Right ventricle myocardium inferior (tissue), 1 donor: ENCODE data around the gene IL1RAPL2. TPM values are rescaled to one million over a fixed set of nuclear protein-coding genes. Genes with fewer than 3 reads are reported as not detected.

ENCODE experiments used
- ATAC-seq: fragments of 200-7000 bp; cut with Tn5 transposase; one replicate; pipeline ENCODE4 v1.9.1; 2020; ENCODE audit warnings: mild to moderate bottlenecking, moderate library complexity
- DNase-seq: peaks from one replicate; pipeline ENCODE4 v3.0.0; 2021; ENCODE audit errors: missing footprints
- intact Hi-C: fragments of 100-400 bp; cut with DNase I; formaldehyde crosslinking; loops from one replicate; pipeline ENCODE4 v1.11.0; 2022
- total RNA-seq: library from RNA; stranded (reverse); fragmentation: NEBNext Ultra II Directional; extraction: Animal tissue kit (Norgen Biotek cat#: 25700); gene quantifications from one replicate; pipeline ENCODE4 v1.2.1, GENCODE V29; 2021
- donor health status: DM: no; HTN: yes; CAD: no; lungs with severe emphysema.

Gene IL1RAPL2
- total RNA-seq, 1 donor from 2014 or later, result not detected

DNA sequence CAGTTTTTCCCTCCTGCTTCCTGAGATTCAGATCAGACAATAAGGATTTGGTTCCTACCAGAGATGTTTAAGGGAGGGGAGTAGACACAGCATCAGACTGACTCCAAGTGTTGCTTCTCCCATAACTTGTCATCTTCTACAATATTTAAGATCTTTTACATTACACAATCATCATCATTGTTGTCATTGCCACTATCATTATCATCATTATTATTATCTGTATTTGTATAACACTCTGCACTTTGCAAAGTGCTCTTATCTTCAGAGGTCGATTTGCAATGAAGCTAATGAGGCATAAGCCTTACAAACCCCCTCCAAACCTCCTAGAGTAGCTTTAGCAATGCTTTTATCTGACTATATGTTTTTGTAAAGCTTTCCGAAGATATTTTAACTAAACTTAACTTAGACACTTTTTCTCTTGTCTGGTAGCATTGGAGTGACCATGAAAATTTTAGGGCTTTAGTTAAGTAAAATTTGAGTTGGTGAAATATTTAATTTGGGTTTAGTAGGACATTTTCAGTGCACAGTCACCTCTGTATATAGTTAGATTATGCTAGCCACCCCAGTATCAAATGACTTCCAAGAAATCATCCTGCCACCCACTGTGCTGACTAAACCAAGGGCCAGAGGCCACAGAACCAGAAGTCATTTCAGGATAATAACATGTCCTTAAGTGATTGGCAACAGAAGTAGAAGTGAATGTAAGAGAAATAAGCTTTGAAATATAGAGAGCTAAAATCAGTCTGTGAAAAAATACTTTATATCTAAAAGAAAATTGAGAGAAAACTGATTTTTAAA is 1132.2 kb downstream of the IL1RAPL2 start:
- DNase-seq (no peak), ATAC-seq (no peak)
- intact Hi-C loops, result no loop called here

DNA sequence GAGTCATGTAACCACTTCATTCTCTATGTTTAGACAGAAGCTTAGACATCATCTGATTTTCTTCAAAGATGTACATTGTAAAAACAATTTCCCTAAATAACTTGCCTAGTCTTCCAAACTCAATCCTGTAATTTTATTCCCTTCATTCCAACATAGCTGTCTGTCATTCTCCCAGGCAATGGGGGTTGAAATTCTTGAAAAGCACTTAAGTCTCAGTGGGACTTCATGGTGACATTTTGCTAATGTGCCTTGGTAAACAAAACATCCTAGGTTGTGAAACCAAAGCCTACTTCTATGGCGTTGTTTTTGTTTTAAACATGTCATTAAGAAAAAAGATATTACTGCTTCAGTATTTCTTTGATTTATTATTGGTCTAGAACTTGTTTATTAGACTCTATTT is 1134.3 kb downstream of the IL1RAPL2 start:
- no peak for ATAC-seq
- intact Hi-C loops, result no loop called here
- DNase-seq, result no peak

DNA sequence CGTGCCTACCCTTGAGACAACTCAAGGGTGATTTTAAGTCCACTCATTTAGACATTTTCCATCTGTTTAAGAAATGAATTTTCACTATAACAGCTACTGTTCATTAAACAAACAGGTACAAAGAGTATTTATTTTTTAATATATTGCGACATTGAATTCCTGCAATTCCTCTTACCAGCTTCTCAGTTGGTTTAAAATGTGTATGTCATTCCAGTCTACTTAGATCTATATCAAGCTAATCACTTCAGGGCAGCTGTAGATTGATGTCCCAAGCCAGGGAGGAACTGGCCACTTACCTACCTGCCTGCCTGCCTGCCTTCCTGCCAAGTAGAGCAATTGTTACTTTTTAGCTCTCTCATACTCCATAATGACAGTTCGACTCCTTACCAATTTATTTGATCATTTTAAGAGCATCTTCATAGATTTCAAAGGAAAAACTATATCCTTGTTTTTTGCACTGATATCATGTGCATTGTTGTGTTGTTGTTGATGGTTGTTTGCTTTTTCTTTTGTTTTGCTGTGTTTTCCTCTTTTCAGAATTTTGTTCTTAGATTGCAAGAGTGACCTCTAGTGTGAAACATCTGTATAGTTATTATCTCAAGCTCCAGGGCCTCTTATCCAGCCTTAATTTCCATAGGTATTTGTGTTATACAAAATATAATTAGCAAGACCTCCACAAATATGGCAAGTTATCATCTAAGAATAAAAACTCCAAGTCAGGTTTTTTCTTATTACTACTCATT is 1135.5 kb downstream of the IL1RAPL2 start:
- ATAC-seq (no peak), DNase-seq (no peak)
- intact Hi-C loops, result no loop called here

DNA sequence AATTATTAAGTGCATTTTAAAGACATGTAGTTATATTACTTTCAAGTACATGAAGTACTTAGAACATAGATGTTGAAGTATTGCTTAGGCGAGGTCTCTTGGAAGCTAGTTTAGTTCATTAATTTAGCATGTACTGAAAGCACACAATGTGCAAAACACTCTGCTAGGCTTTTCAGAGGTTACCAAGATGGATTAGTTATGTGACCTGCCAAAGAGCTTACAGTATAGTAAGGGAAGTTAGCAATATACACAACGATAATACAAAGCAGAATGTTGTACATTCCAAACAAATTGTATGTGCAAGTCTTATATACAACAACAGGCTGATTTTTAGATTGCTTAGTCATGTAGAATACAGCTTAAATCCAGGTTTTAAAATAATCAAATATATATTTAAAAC is 1137.9 kb downstream of the IL1RAPL2 start:
- ATAC-seq, result no peak
- no peak for DNase-seq
- intact Hi-C loops, result no loop called here

DNA sequence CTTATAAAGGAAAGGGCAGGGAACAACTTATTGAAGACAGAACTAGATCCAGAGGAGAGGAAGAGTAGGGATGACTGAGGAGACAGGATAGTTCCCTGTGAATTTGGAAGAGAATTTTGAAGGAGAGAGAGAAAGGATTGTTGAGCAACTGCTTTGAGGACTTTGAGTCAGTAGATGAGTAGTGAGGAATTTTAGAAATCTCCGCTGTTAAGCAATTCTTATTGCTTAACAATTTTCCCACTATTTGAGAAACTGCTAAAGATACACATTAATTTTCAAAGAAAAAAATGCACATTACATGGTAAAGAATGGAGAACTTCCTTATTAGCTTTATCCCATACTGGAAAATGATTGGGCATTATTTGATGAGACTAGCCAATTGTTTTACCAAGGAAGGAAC is 1140.0 kb downstream of the IL1RAPL2 start:
- ATAC-seq, result no peak
- DNase-seq, result no peak
- intact Hi-C loops, result no loop called here

DNA sequence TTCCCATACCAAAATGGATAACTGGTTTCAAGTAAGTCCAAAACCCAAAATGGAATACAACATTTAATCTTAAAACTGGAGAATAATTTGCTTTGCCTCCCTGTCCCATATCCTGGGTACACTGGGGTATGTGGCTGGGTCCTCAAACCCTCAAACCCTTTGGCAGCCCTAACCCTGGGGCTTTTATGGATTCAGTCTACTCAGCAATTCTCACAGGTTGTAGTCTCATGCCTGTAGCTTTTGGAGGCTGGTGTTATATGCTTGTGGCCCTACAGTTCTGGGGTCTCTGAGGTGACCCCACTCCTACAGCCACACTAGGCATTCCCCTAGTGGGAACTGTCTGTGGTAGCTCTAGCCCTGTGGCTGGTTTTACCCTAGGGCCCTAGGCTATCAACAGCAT is 1145.8 kb downstream of the IL1RAPL2 start:
- no peak for ATAC-seq
- DNase-seq, result no peak
- intact Hi-C loops, result no loop called here

- no peak for DNase-seq
- intact Hi-C loops, result no loop called here
- no peak for ATAC-seq
Measured at GRCh38 chrX:105715746-105716145, 1149.7 kb downstream of the IL1RAPL2 start.

- intact Hi-C loops, result no loop called here
- no peak for DNase-seq
Measured at GRCh38 chrX:105723966-105724735, 1158.2 kb downstream of the IL1RAPL2 start.

GRCh38 chrX:105725228-105725627 is 1159.2 kb downstream of the IL1RAPL2 start:
- no peak for ATAC-seq
- intact Hi-C loops, result no loop called here
- no peak for DNase-seq

More at GRCh38 chrX:105723966-105724735, 1158.2 kb downstream of the IL1RAPL2 start:
- ATAC-seq, result no peak

- no peak for ATAC-seq
- intact Hi-C loops, result no loop called here
- no peak for DNase-seq
Measured at GRCh38 chrX:105738162-105738561, 1172.2 kb downstream of the IL1RAPL2 start.

DNA sequence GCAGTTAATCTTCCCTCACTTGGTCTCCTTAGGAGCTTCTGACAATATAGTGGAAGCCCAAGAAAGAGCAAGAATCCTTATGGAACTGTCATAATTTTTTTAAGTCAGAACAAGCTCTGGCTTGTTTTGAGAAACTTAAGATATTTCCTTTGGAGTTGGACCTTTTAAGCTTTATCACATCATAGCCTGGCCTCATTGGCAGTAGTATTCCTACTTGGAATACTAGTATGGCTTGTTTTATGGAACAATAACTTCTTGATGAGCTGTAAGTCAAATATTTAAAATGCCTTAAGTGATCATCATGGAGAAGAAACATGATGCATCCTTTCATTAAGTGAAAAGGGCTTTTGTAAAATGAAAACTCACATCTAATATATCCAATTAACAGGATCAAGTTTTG is 1178.3 kb downstream of the IL1RAPL2 start:
- intact Hi-C loops, result no loop called here
- DNase-seq, result no peak
- no peak for ATAC-seq

DNA sequence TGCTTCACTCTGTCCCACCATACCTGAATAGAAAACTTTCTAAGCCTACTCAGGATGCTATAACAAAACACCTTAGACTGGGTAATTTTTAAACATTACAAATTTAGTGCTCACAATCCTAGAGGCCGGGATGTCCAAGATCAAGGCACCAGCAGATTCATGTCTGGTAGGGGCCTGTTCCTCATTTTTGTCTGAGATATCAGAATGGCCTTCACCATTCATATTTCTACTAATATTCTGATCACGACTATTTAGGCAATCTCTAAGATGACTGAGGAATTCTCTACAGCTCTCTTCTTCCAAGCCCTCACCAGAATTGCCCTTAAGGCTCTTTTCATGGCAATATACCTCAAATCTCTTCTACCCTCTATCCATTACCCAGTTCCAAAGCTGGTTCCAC is 1178.9 kb downstream of the IL1RAPL2 start:
- DNase-seq (no peak), ATAC-seq (no peak)
- intact Hi-C loops, result no loop called here

DNA sequence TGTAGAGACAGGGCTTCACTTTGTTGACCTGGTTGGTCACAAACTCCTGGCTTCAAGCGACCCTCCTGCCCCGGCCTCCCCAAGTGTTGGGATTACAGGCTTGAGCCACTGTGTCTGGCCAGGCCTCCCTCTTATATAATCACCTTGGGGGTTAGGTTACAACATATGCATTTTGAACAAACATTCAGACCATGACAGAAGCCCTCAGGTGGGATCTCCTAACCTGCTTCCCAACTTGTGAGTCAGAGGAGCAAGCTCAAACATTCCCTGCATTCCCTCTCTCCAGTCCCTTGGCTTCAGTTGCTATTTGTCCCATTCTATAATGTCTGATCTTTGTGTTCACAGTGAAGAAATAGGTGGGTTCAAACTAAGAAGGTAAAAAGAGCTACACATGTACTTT is 1179.9 kb downstream of the IL1RAPL2 start:
- ATAC-seq (no peak), DNase-seq (no peak)
- intact Hi-C loops, result no loop called here

DNA sequence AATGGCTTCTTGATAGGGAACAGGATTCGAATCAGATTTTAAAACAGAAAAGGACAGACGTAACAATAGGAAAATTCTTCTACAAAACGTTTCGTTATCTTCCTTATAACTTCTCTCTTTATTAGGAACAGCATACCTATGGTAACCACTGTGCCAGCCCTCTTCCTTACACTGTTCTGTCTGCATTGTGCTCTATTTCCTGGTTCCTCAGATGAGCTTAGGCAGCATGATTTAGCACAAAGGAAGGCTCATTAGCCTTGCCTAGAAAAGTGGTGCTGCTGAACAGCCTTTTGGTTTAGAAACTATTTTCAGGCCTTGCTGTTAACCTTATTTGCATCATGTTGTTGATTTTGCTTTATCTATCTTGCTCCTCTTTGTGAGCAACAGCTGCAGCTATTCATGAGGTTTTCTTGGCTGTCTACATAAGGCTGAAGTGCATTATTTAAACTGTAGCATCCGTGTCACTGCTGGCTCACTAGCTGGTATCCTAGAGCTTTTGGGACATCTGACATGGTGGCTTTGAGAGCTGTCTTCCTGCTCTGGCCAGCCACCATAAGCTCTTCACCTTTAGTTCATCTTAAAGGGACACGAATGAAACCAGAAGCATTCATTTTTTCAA is 1186.4 kb downstream of the IL1RAPL2 start:
- intact Hi-C loops, result no loop called here
- ATAC-seq (no peak), DNase-seq (no peak)

DNA sequence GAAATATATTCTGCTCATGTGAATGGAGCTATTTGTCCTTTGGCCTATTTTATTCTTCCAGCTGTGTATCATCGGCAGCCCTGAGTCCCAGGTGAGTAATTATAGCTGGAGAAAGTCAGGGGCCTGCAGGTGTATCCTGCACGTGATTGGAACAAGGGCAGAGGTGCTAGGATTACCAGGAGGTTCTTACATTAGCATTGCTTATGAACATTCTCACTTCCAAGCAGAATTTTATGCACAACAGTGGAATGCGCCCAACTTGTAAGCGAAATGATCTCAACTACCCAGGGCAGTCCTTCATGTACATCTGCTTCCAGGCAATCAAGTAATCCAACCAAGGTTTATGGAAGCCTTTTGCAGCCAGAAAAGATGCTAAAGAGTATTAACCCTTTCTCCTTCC is 1187.4 kb downstream of the IL1RAPL2 start:
- DNase-seq, result no peak
- no peak for ATAC-seq
- intact Hi-C loops, result no loop called here

- intact Hi-C loops, result no loop called here
- no peak for DNase-seq
- ATAC-seq, result no peak
Measured at GRCh38 chrX:105754286-105754964, 1188.4 kb downstream of the IL1RAPL2 start.

DNA sequence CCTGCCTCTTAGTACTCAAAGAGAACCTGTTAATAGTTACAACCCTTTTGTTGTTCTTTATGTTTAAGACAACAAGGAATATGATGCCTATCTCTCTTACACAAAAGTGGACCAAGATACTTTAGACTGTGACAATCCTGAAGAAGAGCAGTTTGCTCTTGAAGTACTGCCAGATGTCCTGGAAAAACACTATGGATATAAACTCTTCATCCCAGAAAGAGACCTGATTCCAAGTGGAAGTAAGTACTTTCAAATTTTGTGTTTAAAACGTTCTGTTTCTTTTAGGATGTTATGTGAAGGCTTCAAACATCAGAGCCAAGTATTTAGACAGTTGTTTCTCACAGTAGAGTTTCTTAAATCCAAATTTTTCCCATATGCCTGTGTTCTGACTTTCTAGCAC is 1189.1 kb downstream of the IL1RAPL2 start:
- ATAC-seq (no peak), DNase-seq (no peak)
- intact Hi-C loops, result no loop called here

- no peak for DNase-seq
- ATAC-seq, result peak; percentile 92
- intact Hi-C loops, result no loop called here
Measured at GRCh38 chrX:105758754-105759153, 1192.8 kb downstream of the IL1RAPL2 start.

GRCh38 chrX:105759598-105759997 is 1193.6 kb downstream of the IL1RAPL2 start:
- ATAC-seq (no peak), DNase-seq (no peak)
- intact Hi-C loops, result no loop called here
